ENCODE results near the gene HMOX2.

Gene HMOX2

DNA sequence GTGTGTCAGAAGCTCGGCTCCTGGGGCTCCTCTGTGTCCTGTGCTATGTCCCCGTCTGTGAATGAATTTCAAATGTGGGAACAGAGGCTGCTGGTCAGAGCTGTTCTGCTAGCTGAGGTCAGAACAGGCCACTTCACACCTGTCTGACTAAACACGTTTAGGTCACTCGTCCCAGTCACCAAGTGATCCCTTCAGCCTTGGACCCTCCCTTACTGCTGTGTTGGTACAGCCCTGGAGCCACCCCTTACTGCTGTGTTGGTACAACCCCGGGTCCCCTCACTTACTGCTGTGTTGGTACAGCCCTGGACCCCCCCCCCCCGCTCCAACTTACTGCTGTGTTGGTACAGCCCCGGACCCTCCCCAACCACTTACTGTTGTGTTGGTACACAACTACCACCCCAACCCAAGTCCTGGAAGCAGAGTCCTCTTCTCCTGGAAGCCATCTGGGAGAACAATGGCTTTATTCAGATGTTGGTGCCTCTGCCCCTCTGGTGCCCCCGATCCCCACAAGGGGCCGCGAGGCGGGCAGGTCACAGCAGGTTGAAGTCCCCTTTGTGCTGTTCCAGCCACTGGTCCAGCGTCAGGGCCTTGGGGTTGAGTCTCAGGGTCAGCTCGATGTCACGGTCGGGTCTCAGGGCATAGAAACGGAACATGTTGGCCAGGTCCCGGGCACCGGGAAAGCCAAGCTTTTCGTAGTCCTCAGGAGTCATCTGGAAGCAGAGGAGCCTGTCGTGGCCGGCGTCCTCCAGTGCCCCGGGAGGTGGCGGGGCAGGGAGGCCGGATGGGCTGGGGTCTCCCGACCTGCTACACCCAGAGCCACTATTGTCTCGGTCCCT is 14.7 kb upstream of the HMOX2 start:
- TF ChIP-seq CTCF (IDR thresholded peaks at IDR 0.05; ENCODE audit: borderline replicate concordance, extremely low read depth, low read length, poor library complexity, severe bottlenecking) (no peak), EZH2 (IDR thresholded peaks at IDR 0.05; ENCODE audit: borderline replicate concordance, low read depth, low read length, severe bottlenecking) (no peak)
- ATAC-seq (ENCODE audit: insufficient read depth, low read depth): peak; percentile 50
- H2AFZ ChIP-seq (ENCODE audit: low read depth, low read length): no peak overlapping the region
- no peaks in the 10 kb centered on the region for H3K27me3 ChIP-seq (ENCODE audit: insufficient read depth, low read length, poor library complexity)
- H3K4me2 ChIP-seq (ENCODE audit: insufficient read depth, low read length): no peak overlapping the region
- H3K4me1 ChIP-seq (ENCODE audit: insufficient read depth, low read length): no peaks in the 10 kb centered on the region
- no peak overlapping the region for H3K4me3 ChIP-seq (ENCODE audit: low read depth in 1 of 2, low read length in 2 of 2)
- no peak overlapping the region for H3K27ac ChIP-seq (ENCODE audit: low read length)
- H4K20me1 ChIP-seq (ENCODE audit: insufficient read depth, low read length): peaks cover 10% of the 10 kb centered on the region
- no peak overlapping the region for H3K9ac ChIP-seq (ENCODE audit: low read depth, low read length)
- no peak for DNase-seq
- no peaks in the 10 kb centered on the region for H3K79me2 ChIP-seq (ENCODE audit: insufficient read depth, low read length)
- peaks cover 68% of the 10 kb centered on the region for H3K36me3 ChIP-seq (ENCODE audit: insufficient read depth, low read length)
- no peaks in the 10 kb centered on the region for H3K9me3 ChIP-seq (ENCODE audit: insufficient read depth, low read length, severe bottlenecking)

DNA sequence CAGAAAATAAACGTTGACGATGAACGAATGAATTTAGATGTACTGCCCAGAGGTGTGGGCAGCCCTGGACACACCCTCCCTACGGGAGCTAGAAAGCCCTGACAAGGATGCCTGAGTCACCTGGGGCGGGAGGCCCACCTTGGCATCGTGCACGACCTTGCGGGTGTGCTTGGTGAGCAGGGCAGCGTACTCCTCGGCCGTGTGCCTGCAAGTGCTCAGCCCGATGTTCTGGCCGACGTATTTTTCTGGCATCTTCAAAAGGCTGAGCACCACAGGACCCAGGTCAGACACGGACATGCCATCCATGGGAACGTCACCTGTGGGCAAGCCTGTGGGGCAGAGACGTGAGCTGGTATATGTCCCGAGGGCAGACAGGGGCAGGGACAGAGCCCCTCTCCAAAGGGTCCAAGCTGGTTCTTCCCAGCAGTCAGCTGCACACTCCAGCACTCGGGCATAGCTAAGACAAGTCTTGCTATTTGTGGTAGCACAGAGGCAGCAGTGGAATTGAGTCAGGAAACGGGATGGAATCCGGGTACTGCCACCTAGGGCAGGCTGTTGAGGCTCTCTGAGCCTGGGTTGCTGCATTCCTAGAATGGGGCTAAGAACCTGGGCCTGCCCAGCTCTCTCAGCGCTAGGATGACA is 12.6 kb upstream of the HMOX2 start:
- no peak overlapping the region for H3K9ac ChIP-seq (ENCODE audit: low read depth, low read length)
- H3K9me3 ChIP-seq (ENCODE audit: insufficient read depth, low read length, severe bottlenecking): no peaks in the 10 kb centered on the region
- ATAC-seq (ENCODE audit: insufficient read depth, low read depth): no peak
- no peaks in the 10 kb centered on the region for H3K27me3 ChIP-seq (ENCODE audit: insufficient read depth, low read length, poor library complexity)
- TF ChIP-seq EZH2 (IDR thresholded peaks at IDR 0.05; ENCODE audit: borderline replicate concordance, low read depth, low read length, severe bottlenecking) (no peak), CTCF (IDR thresholded peaks at IDR 0.05; ENCODE audit: borderline replicate concordance, extremely low read depth, low read length, poor library complexity, severe bottlenecking) (no peak)
- peaks cover 69% of the 10 kb centered on the region for H3K36me3 ChIP-seq (ENCODE audit: insufficient read depth, low read length)
- H4K20me1 ChIP-seq (ENCODE audit: insufficient read depth, low read length): peaks cover 6% of the 10 kb centered on the region
- DNase-seq: no peak
- no peak overlapping the region for H3K27ac ChIP-seq (ENCODE audit: low read length)
- H2AFZ ChIP-seq (ENCODE audit: low read depth, low read length): no peak overlapping the region
- no peaks in the 10 kb centered on the region for H3K4me1 ChIP-seq (ENCODE audit: insufficient read depth, low read length)
- H3K4me3 ChIP-seq (ENCODE audit: low read depth in 1 of 2, low read length in 2 of 2): no peak overlapping the region
- no peaks in the 10 kb centered on the region for H3K79me2 ChIP-seq (ENCODE audit: insufficient read depth, low read length)
- H3K4me2 ChIP-seq (ENCODE audit: insufficient read depth, low read length): no peak overlapping the region

- no peak for TF ChIP-seq EZH2 (IDR thresholded peaks at IDR 0.05; ENCODE audit: borderline replicate concordance, low read depth, low read length, severe bottlenecking)
- no peak for TF ChIP-seq CTCF (IDR thresholded peaks at IDR 0.05; ENCODE audit: borderline replicate concordance, extremely low read depth, low read length, poor library complexity, severe bottlenecking)
- Histone ChIP-seq H3K4me3 (ENCODE audit: low read depth in 1 of 2, low read length in 2 of 2) (no peak overlapping the region), H3K36me3 (ENCODE audit: insufficient read depth, low read length) (peaks cover 69% of the 10 kb centered on the region), H3K4me1 (ENCODE audit: insufficient read depth, low read length) (no peaks in the 10 kb centered on the region), H3K27me3 (ENCODE audit: insufficient read depth, low read length, poor library complexity) (no peaks in the 10 kb centered on the region), H4K20me1 (ENCODE audit: insufficient read depth, low read length) (peaks cover 6% of the 10 kb centered on the region; the same call in 1 of the 2 replicates), H3K27ac (ENCODE audit: low read length) (no peak overlapping the region), H2AFZ (ENCODE audit: low read depth, low read length) (no peak overlapping the region), H3K9ac (ENCODE audit: low read depth, low read length) (no peak overlapping the region), H3K79me2 (ENCODE audit: insufficient read depth, low read length) (no peaks in the 10 kb centered on the region), H3K4me2 (ENCODE audit: insufficient read depth, low read length) (no peak overlapping the region), H3K9me3 (ENCODE audit: insufficient read depth, low read length, severe bottlenecking) (no peaks in the 10 kb centered on the region)
- ATAC-seq (ENCODE audit: insufficient read depth, low read depth) (0 out of 3 replicates have a peak, but pooled peaks have one; percentile 18), DNase-seq (no peak)
Observed at GRCh38 chr16:4465977-4466779, 10.0 kb upstream of the HMOX2 start.

Data from DND-41 (cell line).